HEK293T (cell line): Measurements from ENCODE around the gene COG4.

Experiments used
- ARNT ChIP-seq: fragments of 450-650 bp; IDR thresholded peaks from 2 replicates; pipeline ENCODE4 v1.6.1; 2017; ENCODE audit warnings: mild to moderate bottlenecking
- BHLHE40 ChIP-seq: fragments of 450-650 bp; IDR thresholded peaks from 2 replicates; pipeline ENCODE4 v1.6.1; 2016; ENCODE audit warnings: mild to moderate bottlenecking, moderate library complexity, borderline replicate concordance
- CTBP1 ChIP-seq: fragments of 450-650 bp; IDR thresholded peaks from 2 replicates; pipeline ENCODE4 v1.6.1; 2016; ENCODE audit warnings: borderline replicate concordance
- ELF4 ChIP-seq: fragments of 450-650 bp; IDR thresholded peaks from 2 replicates; pipeline ENCODE4 v1.6.1; 2017; ENCODE audit warnings: antibody characterized with exemption
- FOXA1 ChIP-seq: fragments of 450-650 bp; IDR thresholded peaks from 2 replicates; pipeline ENCODE4 v1.6.1; 2016; ENCODE audit warnings: mild to moderate bottlenecking
- FOXK2 ChIP-seq: fragments of 450-650 bp; IDR thresholded peaks from 2 replicates; pipeline ENCODE4 v1.6.1; 2016; ENCODE audit warnings: mild to moderate bottlenecking
- HDGF ChIP-seq: fragments of 450-650 bp; IDR thresholded peaks from 2 replicates; pipeline ENCODE4 v1.6.1; 2017; ENCODE audit warnings: antibody characterized with exemption, borderline replicate concordance
- L3MBTL2 ChIP-seq: fragments of 450-650 bp; conservative IDR thresholded peaks from 2 replicates; pipeline ENCODE4 v1.6.1; 2016; ENCODE audit warnings: mild to moderate bottlenecking
- LEF1 ChIP-seq: fragments of 450-650 bp; IDR thresholded peaks from 2 replicates; pipeline ENCODE4 v1.6.1; 2017; ENCODE audit warnings: mild to moderate bottlenecking, borderline replicate concordance
- SP1 ChIP-seq: fragments of 450-650 bp; IDR thresholded peaks from 2 replicates; pipeline ENCODE4 v1.6.1; 2017
- SUZ12 ChIP-seq: fragments of 450-650 bp; IDR thresholded peaks from 2 replicates; pipeline ENCODE4 v1.6.1; 2016; ENCODE audit warnings: mild to moderate bottlenecking
- ZNF384 ChIP-seq: fragments of 450-650 bp; IDR thresholded peaks from 2 replicates; pipeline ENCODE4 v1.6.1; 2016
- TF ChIP-seq, protein P1 (sequence below): fragments of 450-650 bp; IDR thresholded peaks from 2 replicates; pipeline ENCODE4 v1.6.1; 2016

DNA sequence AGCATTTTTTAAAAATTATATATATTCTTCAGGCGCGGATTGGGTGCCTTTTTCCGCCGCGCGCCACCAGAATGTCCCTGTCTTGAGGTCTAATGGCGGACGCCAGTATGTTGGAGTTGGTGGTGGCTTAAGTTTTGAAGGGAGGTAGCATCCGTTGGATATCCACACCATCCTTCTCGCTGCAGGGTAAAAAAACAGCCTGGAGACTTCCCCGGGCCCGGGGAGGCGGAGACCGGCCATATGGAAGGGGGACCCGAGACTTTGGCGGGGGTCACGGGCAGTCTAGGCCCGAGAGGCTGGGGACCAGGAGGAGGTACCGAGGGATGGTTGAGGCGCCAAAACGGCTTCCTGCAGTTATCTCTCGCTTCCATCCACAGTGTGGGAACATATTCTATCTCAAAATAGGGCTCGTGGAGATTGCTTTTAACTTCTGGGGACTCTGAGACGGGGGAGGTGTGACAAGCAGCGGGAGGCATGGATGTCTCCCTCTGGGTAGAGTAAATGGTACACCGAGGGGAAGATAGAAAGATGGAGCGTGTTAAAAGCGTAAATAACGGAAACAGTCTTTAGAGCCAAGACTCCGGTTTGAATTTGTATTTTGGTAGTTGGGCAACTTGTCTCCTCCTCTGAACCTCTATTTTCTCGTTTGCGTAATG, 517 bp upstream of the COG4 start, which contains the start of gene SF3B3:
- TF ChIP-seq SUZ12 (no peak), CTBP1 (no peak), ARNT (no peak), BHLHE40 (no peak), ZNF384 (no peak), FOXK2 (no peak), HDGF (no peak), L3MBTL2 (peak; percentile 62; the same call in 1 of the 2 replicates), SP1 (no peak), LEF1 (no peak), FOXA1 (no peak), ELF4 (peak; percentile 49; the same call in 1 of the 2 replicates)
- TF ChIP-seq, protein P1, sequence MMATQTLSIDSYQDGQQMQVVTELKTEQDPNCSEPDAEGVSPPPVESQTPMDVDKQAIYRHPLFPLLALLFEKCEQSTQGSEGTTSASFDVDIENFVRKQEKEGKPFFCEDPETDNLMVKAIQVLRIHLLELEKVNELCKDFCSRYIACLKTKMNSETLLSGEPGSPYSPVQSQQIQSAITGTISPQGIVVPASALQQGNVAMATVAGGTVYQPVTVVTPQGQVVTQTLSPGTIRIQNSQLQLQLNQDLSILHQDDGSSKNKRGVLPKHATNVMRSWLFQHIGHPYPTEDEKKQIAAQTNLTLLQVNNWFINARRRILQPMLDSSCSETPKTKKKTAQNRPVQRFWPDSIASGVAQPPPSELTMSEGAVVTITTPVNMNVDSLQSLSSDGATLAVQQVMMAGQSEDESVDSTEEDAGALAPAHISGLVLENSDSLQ: no peak
